HG03097 (cell line): Measurements from ENCODE around the gene SLC35E4.
"Not testable (repeated sequence)": the region's sequence is repeated elsewhere in the genome, so short reads cannot be mapped to it uniquely, and the experiment has no call there.

ENCODE experiments used
- ATAC-seq: cut with Tn5 transposase; IDR thresholded peaks from one replicate; pipeline ENCODE4 v1.9.1; 2021; ENCODE audit not compliant: unreplicated experiment, low FRiP score

Gene SLC35E4

DNA sequence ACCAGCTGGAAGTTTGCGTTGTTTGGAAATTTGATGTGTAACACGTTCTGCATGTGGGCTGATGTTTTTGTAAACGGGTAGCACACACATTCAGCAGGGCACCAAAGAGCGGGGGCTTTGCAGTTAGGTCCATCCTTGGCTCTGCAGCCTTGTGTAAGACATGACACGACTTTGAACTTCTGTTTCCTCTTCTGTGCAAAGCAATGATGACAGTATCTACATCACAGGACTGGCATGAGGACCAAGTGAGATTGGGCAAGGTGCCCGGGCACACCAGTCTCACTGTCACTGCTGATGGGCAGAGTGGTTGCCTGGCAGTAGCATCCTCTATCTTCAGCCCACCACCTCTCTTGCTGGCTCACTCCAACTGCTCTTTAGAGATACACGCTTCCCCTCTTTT lies 25.3 kb upstream of the SLC35E4 start:
- no peak for ATAC-seq

DNA sequence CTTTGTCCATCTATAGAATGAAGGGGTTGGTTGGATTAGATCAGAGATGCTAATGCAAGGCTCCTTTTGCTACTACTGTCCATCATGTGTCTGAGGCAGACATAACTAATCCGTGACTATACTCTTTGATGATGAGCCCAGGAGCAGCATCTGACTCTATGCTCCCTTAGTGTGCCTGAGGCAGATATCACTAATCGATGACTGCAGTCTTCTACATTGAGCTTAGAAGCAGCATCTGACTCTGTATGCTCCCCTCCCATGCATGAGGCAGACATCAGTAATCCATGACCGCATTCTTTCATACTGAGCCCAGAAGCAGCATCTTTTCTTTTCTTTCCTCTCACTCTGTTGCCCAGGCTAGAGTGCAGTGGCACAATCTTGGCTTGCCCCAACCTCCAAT lies 24.4 kb upstream of the SLC35E4 start:
- no peak for ATAC-seq

DNA sequence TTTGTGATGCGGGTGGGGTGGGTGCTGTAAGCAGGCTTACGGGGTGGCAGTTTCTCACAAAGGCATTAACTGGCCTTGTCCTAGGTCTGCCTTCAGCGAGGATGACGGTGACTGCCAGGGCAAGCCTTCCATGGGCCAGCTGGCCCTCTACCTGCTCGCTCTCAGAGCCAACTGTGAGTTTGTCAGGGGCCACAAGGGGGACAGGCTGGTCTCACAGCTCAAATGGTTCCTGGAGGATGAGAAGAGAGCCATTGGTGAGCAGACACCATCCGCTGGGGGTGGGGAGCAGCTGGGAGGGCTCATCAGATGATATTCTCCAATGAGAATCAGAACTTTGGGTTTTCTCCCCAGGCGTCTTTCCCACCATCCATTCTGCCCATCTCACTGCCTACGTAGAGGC lies 22.8 kb upstream of the SLC35E4 start:
- ATAC-seq = no peak

DNA sequence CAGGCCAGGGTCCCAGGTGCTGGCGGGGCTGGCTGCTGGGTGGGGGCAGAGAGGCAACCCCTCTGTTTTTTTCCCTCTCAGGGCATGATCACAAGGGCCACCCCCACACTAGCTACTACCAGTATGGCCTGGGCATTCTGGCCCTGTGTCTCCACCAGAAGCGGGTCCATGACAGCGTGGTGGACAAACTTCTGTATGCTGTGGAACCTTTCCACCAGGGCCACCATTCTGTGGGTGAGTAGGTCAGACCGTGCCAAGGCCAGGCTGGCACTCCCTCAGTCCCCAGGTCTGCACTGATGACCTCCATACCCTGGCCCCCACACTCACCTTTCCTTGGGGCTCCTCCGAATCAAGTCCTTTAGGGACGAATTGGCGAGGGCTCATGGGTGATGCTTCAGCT lies 21.3 kb upstream of the SLC35E4 start:
- no peak for ATAC-seq

DNA sequence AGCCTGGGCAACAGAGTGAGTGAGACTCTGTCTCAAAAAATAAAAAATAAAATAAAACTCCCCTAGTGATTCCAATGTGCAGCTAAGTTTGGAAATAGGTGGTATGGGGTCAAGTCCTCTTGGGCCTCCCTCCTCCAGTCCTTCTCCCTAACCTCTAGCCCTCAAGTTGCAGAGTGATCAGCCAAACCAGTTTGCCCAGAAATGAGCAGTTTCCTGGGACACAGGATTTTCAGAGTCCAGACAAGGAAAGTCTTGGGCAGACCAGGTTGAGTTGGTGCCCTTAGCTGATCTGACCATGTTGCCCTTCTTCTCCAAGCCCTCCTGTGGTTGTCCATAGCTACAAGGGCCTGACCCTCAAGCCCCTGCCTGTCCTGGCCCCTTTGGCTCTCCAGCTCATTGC lies 20.7 kb upstream of the SLC35E4 start:
- no peak for ATAC-seq

DNA sequence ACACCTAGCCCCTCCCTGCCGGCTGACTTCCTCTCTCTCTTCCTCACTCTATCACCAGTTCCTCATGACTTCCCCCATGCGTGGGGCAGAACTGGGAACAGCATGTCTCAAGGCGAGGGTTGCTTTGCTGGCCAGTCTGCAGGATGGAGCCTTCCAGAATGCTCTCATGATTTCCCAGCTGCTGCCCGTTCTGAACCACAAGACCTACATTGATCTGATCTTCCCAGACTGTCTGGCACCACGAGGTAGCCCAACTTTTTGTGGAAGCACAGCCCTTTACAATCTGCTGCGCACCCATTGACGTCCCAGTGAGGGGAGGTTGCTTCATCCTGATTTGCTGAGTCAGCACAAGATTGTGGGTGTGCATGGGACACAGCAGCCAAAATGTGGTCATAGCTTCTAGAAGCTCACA lies 20.0 kb upstream of the SLC35E4 start:
- ATAC-seq = no peak

DNA sequence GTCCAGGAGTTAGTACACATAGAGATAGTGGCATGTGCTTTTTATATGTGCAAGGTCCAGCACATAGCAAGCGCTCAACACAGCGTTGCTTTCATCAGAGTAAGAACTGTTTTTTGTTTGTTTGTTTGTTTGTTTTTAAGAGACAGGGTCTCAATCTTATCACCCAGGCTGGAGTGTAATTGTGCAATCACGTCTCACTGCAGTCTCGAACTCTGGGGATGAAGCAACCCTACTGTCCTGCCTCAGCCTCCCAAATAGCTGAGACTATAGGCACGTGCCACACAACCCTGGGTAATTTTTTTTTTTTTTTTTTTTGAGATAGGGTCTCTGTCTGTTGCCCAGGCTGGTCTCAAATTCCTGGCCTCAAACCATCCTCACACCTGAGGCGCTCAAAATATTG lies 17.8 kb upstream of the SLC35E4 start:
- no peak for ATAC-seq

DNA sequence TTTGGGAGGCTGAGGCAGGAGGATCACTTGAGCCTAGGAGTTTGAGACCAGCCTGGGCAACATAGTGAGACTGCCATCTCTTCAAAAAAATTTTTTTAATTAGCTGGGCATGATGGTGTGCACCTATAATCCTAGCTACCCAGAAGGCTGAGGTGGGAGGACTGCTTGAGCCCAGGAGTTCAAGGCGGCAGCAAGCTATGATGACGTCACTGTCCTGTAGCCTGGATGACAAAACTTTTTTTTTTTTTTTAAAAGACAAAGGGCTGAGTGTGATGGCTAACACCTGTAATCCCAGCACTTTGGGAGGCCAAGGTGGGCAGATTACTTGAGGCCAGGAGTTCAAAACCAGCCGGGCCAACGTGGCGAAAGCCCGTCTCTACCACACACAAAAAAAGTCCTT lies 15.7 kb upstream of the SLC35E4 start:
- not testable (repeated sequence) for ATAC-seq

DNA sequence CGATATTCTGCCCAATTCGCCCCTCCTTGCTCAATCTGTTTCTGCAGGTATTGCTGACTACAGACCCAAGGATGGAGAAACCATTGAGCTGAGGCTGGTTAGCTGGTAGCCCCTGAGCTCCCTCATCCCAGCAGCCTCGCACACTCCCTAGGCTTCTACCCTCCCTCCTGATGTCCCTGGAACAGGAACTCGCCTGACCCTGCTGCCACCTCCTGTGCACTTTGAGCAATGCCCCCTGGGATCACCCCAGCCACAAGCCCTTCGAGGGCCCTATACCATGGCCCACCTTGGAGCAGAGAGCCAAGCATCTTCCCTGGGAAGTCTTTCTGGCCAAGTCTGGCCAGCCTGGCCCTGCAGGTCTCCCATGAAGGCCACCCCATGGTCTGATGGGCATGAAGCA lies 9.2 kb upstream of the SLC35E4 start:
- no peak for ATAC-seq

DNA sequence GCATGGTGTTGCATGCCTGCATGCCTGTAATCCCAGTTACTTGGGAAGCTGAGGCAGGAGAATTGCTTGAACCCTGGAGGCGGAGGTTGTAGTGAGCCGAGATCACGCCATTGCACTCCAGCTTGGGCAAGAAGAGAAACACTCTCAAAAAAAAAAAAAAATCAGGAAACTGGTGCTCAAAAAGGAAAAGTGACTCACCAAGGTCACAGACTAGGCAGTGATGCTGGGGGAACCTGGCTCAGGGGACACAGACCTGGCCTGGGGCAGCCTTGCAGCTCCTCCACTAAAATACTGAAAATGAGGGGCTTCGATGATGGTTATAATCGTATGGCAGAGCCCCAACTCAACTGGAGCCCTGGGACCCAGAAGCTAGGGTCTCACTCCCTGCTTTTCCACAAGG lies 8.1 kb upstream of the SLC35E4 start:
- ATAC-seq = no peak

DNA sequence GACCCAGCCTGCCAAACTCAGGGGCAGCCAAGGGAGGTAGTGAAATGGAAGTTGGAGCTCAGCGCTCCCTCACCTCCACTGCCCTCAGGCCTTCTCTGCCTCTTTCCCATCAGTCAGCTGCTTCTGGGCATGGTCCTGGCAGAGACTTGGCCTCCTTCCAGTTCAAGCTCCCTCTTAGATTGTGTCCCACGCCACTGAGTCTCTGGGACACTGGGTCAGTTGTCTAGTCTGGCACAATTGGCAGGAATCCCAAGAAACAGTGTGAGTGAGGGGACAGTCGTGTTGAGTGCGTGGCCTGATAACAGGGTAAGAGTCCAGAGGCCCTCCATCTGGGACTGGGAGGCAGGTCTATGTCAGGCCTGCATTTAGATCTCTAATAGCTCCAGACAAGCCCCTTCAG lies 7.1 kb upstream of the SLC35E4 start:
- no peak for ATAC-seq

DNA sequence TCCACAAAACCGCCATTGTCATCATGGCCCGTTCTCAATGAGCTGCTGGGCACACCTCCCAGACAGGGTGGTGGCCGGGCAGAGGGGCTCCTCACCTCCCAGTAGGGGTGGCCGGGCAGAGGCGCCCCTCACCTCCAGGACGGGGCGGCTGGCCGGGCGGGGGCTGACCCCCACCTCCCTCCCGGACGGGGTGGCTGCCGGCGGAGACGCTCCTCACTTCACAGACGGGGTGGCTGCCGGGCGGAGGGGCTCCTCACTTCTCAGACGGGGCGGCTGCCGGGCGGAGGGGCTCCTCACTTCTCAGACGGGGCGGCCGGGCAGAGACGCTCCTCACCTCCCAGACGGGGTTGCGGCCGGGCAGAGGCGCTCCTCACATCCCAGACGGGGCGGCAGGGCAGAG lies 4.1 kb upstream of the SLC35E4 start:
- ATAC-seq = not testable (repeated sequence)

DNA sequence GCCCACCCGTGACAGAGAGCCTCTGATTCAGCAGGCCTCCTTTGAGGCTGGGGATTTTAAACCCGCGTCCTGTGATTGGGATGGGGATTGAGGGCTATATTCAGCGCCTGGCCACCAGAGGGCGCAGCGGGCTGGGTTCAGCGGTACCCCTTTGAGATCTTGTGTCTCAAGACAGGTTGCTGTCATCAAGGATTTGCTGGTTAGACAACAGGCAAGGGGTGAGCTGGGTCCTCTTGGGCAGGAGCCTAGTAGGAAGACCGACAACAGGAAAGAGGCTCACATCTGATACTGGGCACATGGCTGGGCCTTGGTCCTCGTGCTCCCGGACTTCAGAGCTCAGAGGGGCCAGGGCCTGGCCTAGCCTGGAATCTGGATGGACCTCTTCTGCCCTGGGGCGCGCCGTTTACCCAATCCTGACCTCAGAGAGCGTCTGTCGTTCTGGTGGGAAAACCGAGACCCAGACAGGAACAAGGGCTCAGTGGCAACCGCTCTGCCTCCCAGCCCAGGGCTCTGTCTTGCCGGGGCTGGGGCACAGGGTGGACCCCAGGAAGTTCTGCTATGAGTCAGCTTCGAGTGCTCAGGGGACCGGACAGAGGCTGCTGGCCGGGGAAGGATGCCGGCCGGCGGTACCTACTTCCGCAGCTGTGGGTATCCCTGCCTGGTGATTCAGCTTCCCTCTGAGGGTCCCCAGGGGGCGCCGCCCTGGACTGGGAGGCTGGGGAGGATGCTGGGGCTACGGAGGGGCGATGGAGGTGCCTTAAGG lies 929 bp upstream of the SLC35E4 start:
- ATAC-seq = peak; percentile 57

DNA sequence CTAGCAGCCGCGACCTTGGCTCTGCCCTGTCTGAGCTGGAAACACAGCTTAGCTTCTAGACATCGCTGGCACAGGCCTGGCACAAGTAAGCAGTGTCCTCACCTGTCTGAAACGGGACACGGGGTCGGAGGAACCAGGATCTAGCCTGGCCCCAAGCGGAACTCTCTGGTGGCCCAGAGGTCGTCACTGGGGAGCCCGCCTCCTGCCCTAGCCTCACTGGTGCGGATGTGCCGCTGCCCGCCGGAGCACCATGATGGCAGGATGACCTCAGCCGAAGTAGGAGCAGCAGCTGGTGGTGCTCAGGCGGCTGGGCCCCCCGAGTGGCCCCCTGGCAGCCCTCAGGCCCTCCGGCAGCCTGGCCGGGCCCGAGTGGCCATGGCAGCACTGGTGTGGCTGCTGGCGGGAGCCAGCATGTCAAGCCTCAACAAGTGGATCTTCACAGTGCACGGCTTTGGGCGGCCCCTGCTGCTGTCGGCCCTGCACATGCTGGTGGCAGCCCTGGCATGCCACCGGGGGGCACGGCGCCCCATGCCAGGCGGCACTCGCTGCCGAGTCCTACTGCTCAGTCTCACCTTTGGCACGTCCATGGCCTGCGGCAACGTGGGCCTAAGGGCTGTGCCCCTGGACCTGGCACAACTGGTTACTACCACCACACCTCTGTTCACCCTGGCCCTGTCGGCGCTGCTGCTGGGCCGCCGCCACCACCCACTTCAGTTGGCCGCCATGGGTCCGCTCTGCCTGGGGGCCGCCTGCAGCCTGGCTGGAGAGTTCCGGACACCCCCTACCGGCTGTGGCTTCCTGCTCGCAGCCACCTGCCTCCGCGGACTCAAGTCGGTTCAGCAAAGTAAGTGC lies 871 bp downstream of the SLC35E4 start:
- no peak for ATAC-seq

DNA sequence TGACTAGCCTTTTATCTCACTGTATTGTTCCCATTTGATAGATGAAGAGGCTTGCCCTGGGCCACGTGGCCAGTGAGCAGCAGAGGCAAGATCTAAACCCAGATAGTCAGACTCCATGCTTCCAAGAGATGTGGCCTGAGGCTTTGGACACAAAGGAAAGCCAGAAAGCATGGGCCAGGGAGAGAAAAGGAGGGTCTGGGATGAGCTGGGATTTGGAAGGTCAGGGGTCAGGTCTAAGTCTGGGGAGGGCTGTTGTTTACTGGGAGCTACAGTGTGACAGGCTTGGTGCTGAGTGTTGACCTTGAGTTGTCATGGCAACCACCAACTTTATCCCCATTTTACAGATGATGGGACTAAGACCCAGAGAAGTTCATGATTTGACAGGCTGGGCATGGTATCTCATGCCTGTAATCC lies 2.1 kb downstream of the SLC35E4 start:
- no peak for ATAC-seq

DNA sequence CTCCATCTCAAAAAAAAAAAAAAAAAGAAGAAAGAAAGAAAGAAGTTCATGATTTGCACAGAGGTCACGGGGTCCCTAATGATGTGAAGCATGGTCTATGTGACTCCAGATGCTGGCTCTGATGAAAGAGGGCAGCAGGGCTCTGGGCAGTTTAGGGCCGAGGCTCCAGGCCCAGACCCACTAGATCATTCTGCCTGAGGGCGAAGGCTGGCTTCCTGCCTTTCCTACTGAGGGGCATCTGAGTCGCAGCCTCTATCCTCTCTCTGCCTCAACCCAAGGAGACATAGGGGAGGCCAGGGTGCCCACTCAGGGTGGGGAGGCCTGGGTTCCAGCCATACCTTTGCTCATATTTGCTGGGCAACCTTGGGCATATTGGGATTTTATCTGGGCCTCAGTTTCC lies 4.8 kb downstream of the SLC35E4 start:
- ATAC-seq = no peak

DNA sequence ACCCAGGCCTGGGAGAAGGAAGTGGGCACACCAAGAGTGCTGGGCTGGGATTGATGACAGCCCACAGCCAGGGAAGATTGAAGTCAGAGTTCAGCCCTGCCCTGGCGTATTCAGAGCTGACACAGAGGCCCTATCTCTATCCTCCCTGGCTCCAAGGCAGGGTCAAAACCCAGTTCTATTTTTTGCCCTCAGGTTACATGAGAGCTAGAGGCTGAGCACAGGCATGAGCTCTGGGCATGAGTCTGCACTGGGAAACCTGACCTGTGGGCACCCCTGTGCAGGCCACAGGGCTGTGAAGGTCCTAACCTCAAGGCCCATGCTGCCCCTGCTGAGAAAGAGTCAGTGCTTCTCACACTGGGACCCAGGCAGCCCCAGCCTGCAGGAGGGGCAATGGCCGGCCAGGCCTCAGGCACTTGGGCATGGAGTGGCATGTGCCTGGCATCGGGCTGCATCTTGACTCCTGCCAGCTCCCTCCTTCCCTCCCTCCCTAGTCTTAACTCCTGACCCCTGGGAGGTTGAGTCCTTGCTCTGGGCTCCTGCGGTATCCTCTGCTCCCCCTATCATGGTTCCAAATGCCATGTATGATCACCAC lies 5.4 kb downstream of the SLC35E4 start:
- no peak for ATAC-seq

DNA sequence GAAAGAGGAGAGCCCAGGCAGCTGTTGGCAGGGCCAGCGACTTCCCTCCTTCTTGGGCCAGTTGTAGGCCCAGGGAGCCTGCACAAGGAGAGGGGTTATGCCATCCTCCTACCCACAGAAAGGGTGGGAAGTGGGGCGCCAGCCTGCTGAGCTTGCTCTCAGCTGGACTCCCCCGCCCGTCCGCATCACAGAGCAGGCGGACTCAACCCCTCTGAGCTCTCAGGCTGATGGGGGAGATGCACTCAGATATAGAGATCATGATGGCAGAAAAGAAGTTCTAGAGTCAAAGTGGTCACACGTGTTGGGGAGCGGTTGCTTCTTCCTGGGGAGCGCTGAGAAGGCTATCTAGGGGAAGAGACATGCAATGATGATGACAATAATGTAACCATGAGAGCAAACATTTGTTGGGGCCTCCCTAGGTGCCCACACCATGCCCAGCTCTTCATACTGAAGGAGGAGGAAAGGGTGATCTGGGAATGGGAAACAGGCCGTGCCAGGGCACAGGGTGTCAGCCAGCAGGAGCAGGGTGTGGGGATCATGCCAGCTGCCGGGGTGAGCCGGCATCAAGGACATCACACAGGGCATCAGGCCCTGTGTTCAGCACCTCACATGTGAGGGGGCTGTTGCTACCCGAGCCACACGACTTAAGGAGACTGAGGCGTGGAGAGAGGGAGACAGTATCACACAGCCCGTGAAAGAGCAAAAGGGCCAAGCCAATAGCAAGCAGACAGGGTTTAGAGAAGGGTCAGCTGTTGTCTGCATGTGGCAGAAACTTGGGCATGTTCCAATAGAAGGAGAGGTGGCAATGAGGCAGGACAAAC lies 7.7 kb downstream of the SLC35E4 start:
- ATAC-seq = no peak

DNA sequence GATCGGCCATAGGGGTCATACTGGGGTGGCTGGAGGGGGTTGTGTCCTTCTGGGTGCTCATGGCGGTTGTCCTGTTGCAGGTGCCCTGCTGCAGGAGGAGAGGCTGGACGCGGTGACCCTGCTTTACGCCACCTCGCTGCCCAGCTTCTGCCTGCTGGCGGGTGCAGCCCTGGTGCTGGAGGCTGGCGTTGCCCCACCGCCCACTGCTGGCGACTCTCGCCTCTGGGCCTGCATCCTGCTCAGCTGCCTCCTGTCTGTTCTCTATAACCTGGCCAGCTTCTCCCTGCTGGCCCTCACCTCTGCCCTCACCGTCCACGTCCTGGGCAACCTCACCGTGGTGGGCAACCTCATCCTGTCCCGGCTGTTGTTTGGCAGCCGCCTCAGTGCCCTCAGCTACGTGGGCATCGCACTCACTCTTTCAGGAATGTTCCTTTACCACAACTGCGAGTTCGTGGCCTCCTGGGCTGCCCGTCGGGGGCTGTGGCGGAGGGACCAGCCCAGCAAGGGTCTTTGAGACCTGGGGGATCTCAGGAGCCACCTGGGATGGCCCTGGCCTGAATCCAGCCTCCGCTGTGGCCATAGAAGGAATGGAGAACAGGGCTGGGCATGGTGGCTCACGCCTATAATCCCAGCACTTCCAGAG lies 11.1 kb downstream of the SLC35E4 start:
- no peak for ATAC-seq

DNA sequence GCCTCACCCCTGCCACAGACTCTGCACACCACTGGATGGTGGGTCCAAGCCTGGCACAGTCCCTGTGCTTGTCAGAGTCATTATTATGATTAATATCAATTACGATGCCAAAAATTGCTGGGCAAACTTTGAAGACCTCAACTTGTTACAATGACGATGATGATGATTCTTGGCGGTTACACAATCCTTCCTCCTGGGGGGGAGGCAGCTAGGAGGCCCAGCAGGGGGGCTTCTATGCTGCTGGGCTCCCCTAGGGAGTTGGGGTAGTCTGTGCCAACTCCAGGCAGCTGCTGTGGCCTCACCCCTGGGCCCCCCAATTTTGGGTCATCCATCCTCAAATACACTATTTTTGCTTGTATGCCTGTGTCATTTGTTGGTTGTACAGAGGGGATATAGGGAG lies 12.0 kb downstream of the SLC35E4 start:
- ATAC-seq = no peak
